Measurements from ENCODE around the gene TMPRSS2. TPM values are rescaled to one million over a fixed set of nuclear protein-coding genes. Genes with fewer than 3 reads are reported as not detected.

Gene TMPRSS2
- total and polyA plus RNA-seq, 2 donors (not counting 1 experiment from before 2014, with no cell fraction given), result not detected

GRCh38 chr21:41547111-41547510, 39.2 kb upstream of the TMPRSS2 start:
- Histone ChIP-seq H3K4me3 (ENCODE audit: control extremely low read depth in 1 of 5, extremely low read depth in 1 of 5, insufficient read depth in 1 of 5, low read depth in 2 of 5, low read length in 4 of 5) (no peak overlapping the region), H4K20me1 (ENCODE audit: control insufficient read depth, insufficient read depth, low read length, poor library complexity, severe bottlenecking) (no peaks in the 10 kb centered on the region), H3K27me3 (replicated peaks in 1 of 4; ENCODE audit: control extremely low read depth in 1 of 4, control insufficient read depth in 3 of 4, insufficient read depth in 4 of 4, low read length in 3 of 4) (no peaks in the 10 kb centered on the region), H3K9ac (ENCODE audit: low read length) (no peak overlapping the region), H3K79me2 (ENCODE audit: control insufficient read depth, insufficient read depth, low read length) (no peaks in the 10 kb centered on the region), H3K4me1 (ENCODE audit: control insufficient read depth in 2 of 2, insufficient read depth in 2 of 2, low read length in 2 of 2) (peaks cover 0 to 4% of the 10 kb centered on the region in 2 donors), H3K4me2 (replicated peaks; ENCODE audit: low read depth, low read length, poor library complexity, severe bottlenecking) (no peak overlapping the region), H2AFZ (ENCODE audit: insufficient read depth, low read depth, low read length, poor library complexity, severe bottlenecking) (no peak overlapping the region), H3K36me3 (replicated peaks in 1 of 2; ENCODE audit: control extremely low read depth in 1 of 2, control insufficient read depth in 1 of 2, extremely low read depth in 1 of 2, insufficient read depth in 2 of 2, low read length in 1 of 2) (no peaks in the 10 kb centered on the region), H3K9me3 (ENCODE audit: control extremely low read depth in 1 of 3, control insufficient read depth in 2 of 3, insufficient read depth in 1 of 3, low read length in 2 of 3) (no peaks in the 10 kb centered on the region), H3K27ac (ENCODE audit: low read length in 2 of 2) (no peak overlapping the region)
- WGBS (ENCODE audit: insufficient coverage), result 94% methylated on average over 2 of the region's 3 CpGs
- DNase-seq (no peak), ATAC-seq (ENCODE audit: low read depth) (no peak)
- H3K4me1 Mint-ChIP-seq, result peaks cover 6% of the 10 kb centered on the region
- CTCF ChIA-PET, result no interaction called here
- peaks cover 38% of the 10 kb centered on the region for H3K27me3 Mint-ChIP-seq
- TF ChIP-seq EZH2 (IDR thresholded peaks at IDR 0.05; ENCODE audit: borderline replicate concordance, insufficient read depth, low read depth, low read length, poor library complexity, severe bottlenecking) (no peak), CTCF (IDR thresholded peaks at IDR 0.05) (no peak)
- no peak overlapping the region for H3K4me3 Mint-ChIP-seq
- no peaks in the 10 kb centered on the region for H3K9me3 Mint-ChIP-seq (ENCODE audit: insufficient read depth)
- POLR2A ChIA-PET, result no interaction called here
- intact Hi-C loops (cut with micrococcal nuclease), result no loop called here
- no peak overlapping the region for H3K27ac Mint-ChIP-seq

- Histone ChIP-seq H2AFZ (ENCODE audit: insufficient read depth, low read depth, low read length, poor library complexity, severe bottlenecking) (no peak overlapping the region), H3K4me3 (ENCODE audit: control extremely low read depth in 1 of 5, extremely low read depth in 1 of 5, insufficient read depth in 1 of 5, low read depth in 2 of 5, low read length in 4 of 5) (no peak overlapping the region), H3K27ac (ENCODE audit: low read length in 2 of 2) (no peak overlapping the region), H3K36me3 (replicated peaks in 1 of 2; ENCODE audit: control extremely low read depth in 1 of 2, control insufficient read depth in 1 of 2, extremely low read depth in 1 of 2, insufficient read depth in 2 of 2, low read length in 1 of 2) (no peaks in the 10 kb centered on the region), H3K27me3 (replicated peaks in 1 of 4; ENCODE audit: control extremely low read depth in 1 of 4, control insufficient read depth in 3 of 4, insufficient read depth in 4 of 4, low read length in 3 of 4) (no peaks in the 10 kb centered on the region), H3K9ac (ENCODE audit: low read length) (no peak overlapping the region), H3K79me2 (ENCODE audit: control insufficient read depth, insufficient read depth, low read length) (no peaks in the 10 kb centered on the region), H3K9me3 (ENCODE audit: control extremely low read depth in 1 of 3, control insufficient read depth in 2 of 3, insufficient read depth in 1 of 3, low read length in 2 of 3) (no peaks in the 10 kb centered on the region), H4K20me1 (ENCODE audit: control insufficient read depth, insufficient read depth, low read length, poor library complexity, severe bottlenecking) (no peaks in the 10 kb centered on the region), H3K4me2 (replicated peaks; ENCODE audit: low read depth, low read length, poor library complexity, severe bottlenecking) (no peak overlapping the region), H3K4me1 (ENCODE audit: control insufficient read depth in 2 of 2, insufficient read depth in 2 of 2, low read length in 2 of 2) (peaks cover 0 to 4% of the 10 kb centered on the region in 2 donors)
- POLR2A ChIA-PET, result no interaction called here
- Mint-ChIP-seq H3K4me3 (peak overlapping the region; percentile 3), H3K4me1 (peaks cover 6% of the 10 kb centered on the region), H3K27me3 (peaks cover 40% of the 10 kb centered on the region), H3K27ac (no peak overlapping the region), H3K9me3 (ENCODE audit: insufficient read depth) (no peaks in the 10 kb centered on the region)
- DNase-seq, result no peak
- 40% methylated on average over 7 of the region's 7 CpGs for WGBS (ENCODE audit: insufficient coverage)
- CTCF ChIA-PET, result interaction anchor here (0.7 kb wide), 1 partner anchor 78 kb away, joined by 3 read pairs; no protein-coding TSS in a partner anchor
- intact Hi-C loops (cut with micrococcal nuclease), result no loop called here
- ATAC-seq (ENCODE audit: low read depth), result no peak
- TF ChIP-seq EZH2 (IDR thresholded peaks at IDR 0.05; ENCODE audit: borderline replicate concordance, insufficient read depth, low read depth, low read length, poor library complexity, severe bottlenecking) (no peak), CTCF (IDR thresholded peaks at IDR 0.05) (peak; percentile 23)
These were observed 37.8 kb upstream of the TMPRSS2 start for GRCh38 chr21:41545500-41546359.

Data from B cell (primary cell).